Dermis blood vessel endothelial cell (primary cell): ENCODE measurements around the gene SPRR5. TPM values are rescaled to one million over a fixed set of nuclear protein-coding genes. Genes with fewer than 3 reads are reported as not detected.

ENCODE experiments used
- DNase-seq: peaks from one replicate; pipeline ENCODE4 v3.0.0; 2010
- total RNA-seq: library from RNA; depleted of rRNA; stranded (reverse); fragments of >200 nt; gene quantifications from 2 replicates; pipeline ENCODE4 v1.2.3, GENCODE V29; 2014

Gene SPRR5
- total RNA-seq, 1 donor from 2014 or later, result not detected

- DNase-seq, result no peak
These were observed 39.6 kb downstream of the SPRR5 start for GRCh38 chr1:152986578-152986977.

GRCh38 chr1:152993186-152993585 is 46.2 kb downstream of the SPRR5 start:
- DNase-seq, result no peak

- no peak for DNase-seq
These were observed 48.8 kb downstream of the SPRR5 start for GRCh38 chr1:152995842-152996241.

- DNase-seq, result no peak
These were observed 49.8 kb downstream of the SPRR5 start for GRCh38 chr1:152996633-152997400.

GRCh38 chr1:152997901-152998300 is 50.9 kb downstream of the SPRR5 start:
- DNase-seq, result no peak

- DNase-seq, result no peak
These were observed 51.5 kb downstream of the SPRR5 start for GRCh38 chr1:152998476-152998875.

Other genes with a start within 250 kb of the SPRR5 start
- not detected in 2 replicates for gene LCE2A, start 248.9 kb upstream of the SPRR5 start, total RNA-seq
- gene LCE4A, start 239.0 kb upstream of the SPRR5 start, total RNA-seq, result not detected in 2 replicates
- not detected in 2 replicates for gene KPRP, start 189.2 kb upstream of the SPRR5 start, total RNA-seq
- gene LCE1F, start 172.1 kb upstream of the SPRR5 start, total RNA-seq, result not detected in 2 replicates
- gene LCE1E, start 160.9 kb upstream of the SPRR5 start, total RNA-seq, result not detected in 2 replicates
- not detected in 2 replicates for gene LCE1D, start 150.5 kb upstream of the SPRR5 start, total RNA-seq
- gene LCE1C, start 140.6 kb upstream of the SPRR5 start, total RNA-seq, result not detected in 2 replicates
- gene LCE1B, start 135.2 kb upstream of the SPRR5 start, total RNA-seq, result not detected in 2 replicates
- not detected in 2 replicates for gene LCE1A, start 119.7 kb upstream of the SPRR5 start, total RNA-seq
- not detected in 2 replicates for gene LCE6A, start 104.3 kb upstream of the SPRR5 start, total RNA-seq
- not detected in 2 replicates for gene LCE7A, start 87.2 kb upstream of the SPRR5 start, total RNA-seq
- gene SMCP, start 68.9 kb upstream of the SPRR5 start, total RNA-seq, result not detected in 2 replicates
- not detected in 2 replicates for gene IVL, start 38.7 kb upstream of the SPRR5 start, total RNA-seq
- not detected in 2 replicates for gene SPRR4, start 23.4 kb downstream of the SPRR5 start, total RNA-seq
- gene SPRR1A, start 36.9 kb downstream of the SPRR5 start, total RNA-seq, result not detected in 2 replicates
- not detected in 2 replicates for gene SPRR3, start 54.5 kb downstream of the SPRR5 start, total RNA-seq
- not detected in 2 replicates for gene SPRR1B, start 84.0 kb downstream of the SPRR5 start, total RNA-seq
- gene SPRR2D, start 93.9 kb downstream of the SPRR5 start, total RNA-seq, result not detected in 2 replicates
- not detected in 2 replicates for gene SPRR2A, start 110.3 kb downstream of the SPRR5 start, total RNA-seq
- gene SPRR2B, start 124.4 kb downstream of the SPRR5 start, total RNA-seq, result not detected in 2 replicates
- not detected in 2 replicates for gene SPRR2E, start 147.3 kb downstream of the SPRR5 start, total RNA-seq
- not detected in 2 replicates for gene SPRR2F, start 166.3 kb downstream of the SPRR5 start, total RNA-seq
- gene SPRR2G, start 203.7 kb downstream of the SPRR5 start, total RNA-seq, result not detected in 2 replicates